GM23248 (cell line): ENCODE results near the gene CCDC192. TPM values are rescaled to one million over a fixed set of nuclear protein-coding genes. Genes with fewer than 3 reads are reported as not detected.

Experiments used
- DNase-seq: peaks from one replicate; pipeline ENCODE4 v3.0.0-alpha.2; 2015
- H2AFZ ChIP-seq: fragments of 200-600 bp; sonication (generic); 2 replicates; pipeline ENCODE4 v1.6.1; 2016; ENCODE audit warnings: antibody characterized with exemption
- H3F3A ChIP-seq: fragments of 200-600 bp; sonication (generic); 2 replicates; pipeline ENCODE4 v1.6.1; 2016; ENCODE audit warnings: mild to moderate bottlenecking, antibody characterized with exemption, mixed run types; ENCODE audit not compliant: insufficient read depth
- H3K27ac ChIP-seq: fragments of 200-600 bp; sonication (generic); 2 replicates; pipeline ENCODE4 v1.5.1; 2016; ENCODE audit warnings: mild to moderate bottlenecking
- H3K27me3 ChIP-seq: fragments of 200-600 bp; sonication (generic); replicated peaks from 2 replicates; pipeline ENCODE4 v1.6.1; 2016; ENCODE audit warnings: mild to moderate bottlenecking; ENCODE audit not compliant: insufficient read depth
- H3K36me3 ChIP-seq: fragments of 200-600 bp; sonication (generic); 2 replicates; pipeline ENCODE4 v1.6.1; 2016; ENCODE audit warnings: low read depth, mild to moderate bottlenecking
- H3K4me1 ChIP-seq: fragments of 200-600 bp; sonication (generic); 2 replicates; pipeline ENCODE4 v1.6.1; 2016; ENCODE audit warnings: mild to moderate bottlenecking; ENCODE audit not compliant: insufficient read depth
- H3K4me2 ChIP-seq: fragments of 200-600 bp; sonication (generic); one replicate; pipeline ENCODE4 v1.6.1; 2016; ENCODE audit warnings: mild to moderate bottlenecking; ENCODE audit not compliant: unreplicated experiment
- H3K4me3 ChIP-seq: fragments of 200-600 bp; sonication (generic); 2 replicates; pipeline ENCODE4 v1.5.1; 2016; ENCODE audit warnings: mild to moderate bottlenecking
- H3K79me2 ChIP-seq: fragments of 200-600 bp; sonication (generic); 2 replicates; pipeline ENCODE4 v1.6.1; 2016; ENCODE audit warnings: mild to moderate bottlenecking; ENCODE audit not compliant: insufficient read depth
- H3K9ac ChIP-seq: fragments of 200-600 bp; sonication (generic); 2 replicates; pipeline ENCODE4 v1.6.1; 2016; ENCODE audit warnings: mild to moderate bottlenecking
- H3K9me2 ChIP-seq: fragments of 200-600 bp; sonication (generic); 2 replicates; pipeline ENCODE4 v1.6.1; 2016; ENCODE audit warnings: mixed run types, mild to moderate bottlenecking, moderate library complexity; ENCODE audit not compliant: insufficient read depth
- H3K9me3 ChIP-seq: fragments of 200-600 bp; sonication (generic); one replicate; pipeline ENCODE4 v1.6.1; 2017; ENCODE audit warnings: low read depth
- H4K20me1 ChIP-seq: fragments of 200-600 bp; sonication (generic); 2 replicates; pipeline ENCODE4 v1.6.0; 2016; ENCODE audit not compliant: insufficient read depth
- EZH2 ChIP-seq: fragments of 200-600 bp; sonication (generic); IDR thresholded peaks from 2 replicates; pipeline ENCODE4 v1.6.1; 2018; ENCODE audit warnings: antibody characterized with exemption, mild to moderate bottlenecking; ENCODE audit not compliant: insufficient read depth, poor library complexity, severe bottlenecking
- EZH2phosphoT487 ChIP-seq: fragments of 200-600 bp; sonication (generic); IDR thresholded peaks from 2 replicates; pipeline ENCODE4 v1.6.1; 2018; ENCODE audit warnings: antibody characterized with exemption, moderate library complexity, mild to moderate bottlenecking, low read depth; ENCODE audit not compliant: insufficient read depth
- WGBS, 2 experiments: methylation state at CpG; one replicate each; pipeline ENCODE4 v1.1.6; 2015 to 2017; ENCODE audit warnings: low lambda C conversion rate in 2 of 2, low coverage in 1 of 2; ENCODE audit errors: missing lambda C conversion rate in 2 of 2; 5-methylcytosine and 5-hydroxymethylcytosine counted together
- in situ Hi-C: fragments of 300-500 bp; cut with MboI; formaldehyde crosslinking; loops from 2 replicates; pipeline ENCODE4 v1.15.0; 2020
- polyA plus RNA-seq: library from polyadenylated mRNA; unstranded; fragments of >200 nt; fragmentation: Nextera tagmentation; extraction: Ambion mirVana; gene quantifications from 2 replicates; pipeline ENCODE4 v1.2.1, GENCODE V29; 2016
- total RNA-seq: library from RNA; depleted of rRNA; stranded (reverse); fragments of >200 nt; shearing (Covaris generic); gene quantifications from 2 replicates; pipeline ENCODE4 v1.2.3, GENCODE V29; 2014

Gene CCDC192
- total and polyA plus RNA-seq, 2 experiments from 2014 or later: 0.40 TPM; not detected in 1

DNA sequence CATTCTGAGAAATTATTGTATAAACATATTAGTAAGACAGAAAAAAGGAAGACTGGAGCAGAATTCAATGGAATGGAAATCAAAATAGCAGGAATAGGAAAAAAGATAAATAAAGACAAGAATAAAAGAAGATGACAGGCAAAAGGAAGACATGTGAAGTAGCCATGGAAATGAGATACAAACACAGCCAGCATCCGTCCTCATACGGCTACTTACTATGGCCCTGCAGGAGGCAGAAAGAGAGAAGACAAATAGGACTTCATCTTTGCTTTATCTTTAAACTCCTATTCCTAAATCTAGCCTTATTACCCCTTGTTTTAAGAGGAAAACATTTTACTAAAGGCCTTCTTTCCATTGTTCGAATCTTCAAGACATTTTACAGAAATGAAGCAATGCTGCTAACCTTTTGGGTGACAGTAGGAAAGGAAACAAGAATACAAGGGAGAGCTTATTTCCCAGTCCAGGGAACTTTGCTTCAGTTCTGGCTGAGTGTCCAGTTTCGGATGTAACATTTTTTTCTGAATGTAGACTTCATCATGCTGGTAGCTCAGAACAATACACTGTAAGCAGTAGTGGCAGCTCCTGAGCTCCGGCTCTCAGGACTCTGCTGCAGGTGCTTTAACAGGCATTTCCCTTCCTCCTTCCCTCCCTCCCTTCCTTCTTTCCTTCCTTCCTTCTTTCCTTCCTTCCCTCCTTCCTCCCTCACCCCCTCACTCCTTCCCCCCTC lies 274.0 kb downstream of the CCDC192 start:
- H3K9ac ChIP-seq: no peak overlapping the region
- 83 to 87% methylated on average over 5 of the region's 5 CpGs for WGBS, 2 experiments
- no peaks in the 10 kb centered on the region for H3K9me3 ChIP-seq
- no peak overlapping the region for H3K4me3 ChIP-seq
- in situ Hi-C loops: no loop called here
- H3K36me3 ChIP-seq: no peaks in the 10 kb centered on the region
- H3K4me2 ChIP-seq: no peak overlapping the region
- H3K79me2 ChIP-seq: no peaks in the 10 kb centered on the region
- H3K27me3 ChIP-seq: no peaks in the 10 kb centered on the region
- no peaks in the 10 kb centered on the region for H3F3A ChIP-seq
- no peak for DNase-seq
- TF ChIP-seq EZH2phosphoT487 (no peak), EZH2 (no peak)
- H3K4me1 ChIP-seq: no peaks in the 10 kb centered on the region
- no peak overlapping the region for H3K27ac ChIP-seq
- no peaks in the 10 kb centered on the region for H4K20me1 ChIP-seq
- H2AFZ ChIP-seq: no peak overlapping the region
- H3K9me2 ChIP-seq: no peaks in the 10 kb centered on the region

GRCh38 chr5:127978738-127979300 lies 275.6 kb downstream of the CCDC192 start:
- 97 to 99% methylated on average over 5 of the region's 5 CpGs for WGBS, 2 experiments
- Histone ChIP-seq H3K4me3 (no peak overlapping the region), H3F3A (no peaks in the 10 kb centered on the region), H3K79me2 (no peaks in the 10 kb centered on the region), H3K36me3 (no peaks in the 10 kb centered on the region), H3K9ac (no peak overlapping the region), H3K4me1 (no peaks in the 10 kb centered on the region), H4K20me1 (no peaks in the 10 kb centered on the region), H3K9me2 (no peaks in the 10 kb centered on the region), H3K27ac (no peak overlapping the region), H3K27me3 (no peaks in the 10 kb centered on the region), H3K9me3 (no peaks in the 10 kb centered on the region), H2AFZ (no peak overlapping the region), H3K4me2 (no peak overlapping the region)
- TF ChIP-seq EZH2phosphoT487: no peak
- no peak for TF ChIP-seq EZH2
- in situ Hi-C loops: no loop called here
- DNase-seq: no peak

GRCh38 chr5:127979475-127979874 lies 276.3 kb downstream of the CCDC192 start:
- no peaks in the 10 kb centered on the region for H3K27me3 ChIP-seq
- no peak overlapping the region for H2AFZ ChIP-seq
- TF ChIP-seq EZH2phosphoT487 (no peak), EZH2 (no peak)
- H4K20me1 ChIP-seq: no peaks in the 10 kb centered on the region
- in situ Hi-C loops: no loop called here
- no peak overlapping the region for H3K9ac ChIP-seq
- no peak overlapping the region for H3K27ac ChIP-seq
- no peaks in the 10 kb centered on the region for H3K9me3 ChIP-seq
- DNase-seq: no peak
- H3F3A ChIP-seq: no peaks in the 10 kb centered on the region
- H3K4me2 ChIP-seq: no peak overlapping the region
- no peaks in the 10 kb centered on the region for H3K79me2 ChIP-seq
- H3K4me3 ChIP-seq: no peak overlapping the region
- H3K9me2 ChIP-seq: no peaks in the 10 kb centered on the region
- H3K4me1 ChIP-seq: no peaks in the 10 kb centered on the region
- H3K36me3 ChIP-seq: no peaks in the 10 kb centered on the region

DNA sequence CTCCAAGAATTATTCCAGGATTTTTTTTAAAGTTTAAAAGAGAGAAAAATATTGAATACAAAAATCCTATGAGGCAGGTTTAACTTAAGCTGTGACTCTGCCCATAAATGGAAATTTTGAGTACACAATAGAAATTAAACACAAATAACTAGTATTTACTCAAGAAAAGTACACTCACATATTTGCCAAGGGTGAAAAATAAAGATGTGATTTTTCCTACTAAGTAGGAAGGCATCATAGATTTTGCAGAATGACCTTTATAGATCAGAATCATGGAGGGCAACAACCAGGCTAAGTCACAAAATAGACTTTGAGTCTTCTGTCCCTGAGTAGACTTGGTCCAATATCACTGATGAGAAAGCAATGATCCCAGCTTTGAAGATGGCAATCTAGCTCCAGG lies 277.7 kb downstream of the CCDC192 start:
- no peaks in the 10 kb centered on the region for H3K27me3 ChIP-seq
- H3K79me2 ChIP-seq: no peaks in the 10 kb centered on the region
- TF ChIP-seq EZH2phosphoT487 (no peak), EZH2 (no peak)
- H2AFZ ChIP-seq: no peak overlapping the region
- H3K4me3 ChIP-seq: no peak overlapping the region
- H3K9ac ChIP-seq: no peak overlapping the region
- no peaks in the 10 kb centered on the region for H3K36me3 ChIP-seq
- H3K9me3 ChIP-seq: no peaks in the 10 kb centered on the region
- no peaks in the 10 kb centered on the region for H3F3A ChIP-seq
- H4K20me1 ChIP-seq: no peaks in the 10 kb centered on the region
- H3K27ac ChIP-seq: no peak overlapping the region
- H3K4me1 ChIP-seq: no peaks in the 10 kb centered on the region
- DNase-seq: no peak
- in situ Hi-C loops: no loop called here
- no peaks in the 10 kb centered on the region for H3K9me2 ChIP-seq
- H3K4me2 ChIP-seq: no peak overlapping the region
